Prostate gland (tissue), 2 donors: ENCODE data around the gene FMNL2. TPM values are rescaled to one million over a fixed set of nuclear protein-coding genes. Genes with fewer than 3 reads are reported as not detected.

ENCODE experiments used
- DNase-seq: peaks from one replicate; pipeline ENCODE4 v3.0.0-alpha.2; 2019; ENCODE audit warnings: low spot score
- H3K27ac ChIP-seq, 2 donors: fragments of 200-600 bp; sonication (generic); 2 replicates each; pipeline ENCODE4 v1.5.1; 2017 to 2019
- H3K27me3 ChIP-seq: fragments of 200-600 bp; sonication (generic); replicated peaks from 2 replicates; pipeline ENCODE4 v1.5.1; 2019; ENCODE audit not compliant: insufficient read depth
- H3K36me3 ChIP-seq, 2 donors: fragments of 200-600 bp; sonication (generic); 1 replicate in 1 of 2; 2 replicates in 1 of 2; pipeline versions ENCODE4 v1.5.1 to v1.8.1; 2017 to 2019
- H3K4me1 ChIP-seq: fragments of 200-600 bp; sonication (generic); replicated peaks from 2 replicates; pipeline ENCODE4 v1.5.1; 2019
- H3K4me3 ChIP-seq, 2 donors: fragments of 200-600 bp; sonication (generic); 2 replicates each; pipeline ENCODE4 v1.5.1; 2017 to 2019
- H3K9me3 ChIP-seq: fragments of 200-600 bp; sonication (generic); 2 replicates; pipeline ENCODE4 v1.5.1; 2017
- CTCF ChIP-seq, 4 experiments: fragments of 200-600 bp in 2 of 4; fragments of 450-650 bp in 2 of 4; sonication (generic) in 2 of 4; IDR thresholded peaks; 1 replicate in 3 of 4; 2 replicates in 1 of 4; pipeline ENCODE4 v1.5.1; 2016 to 2019; ENCODE audit warnings: antibody characterized with exemption in 4 of 4, mild to moderate bottlenecking in 2 of 4, moderate library complexity in 2 of 4
- POLR2A ChIP-seq: fragments of 450-650 bp; IDR thresholded peaks from one replicate; pipeline ENCODE4 v1.6.1; 2016; ENCODE audit warnings: antibody characterized with exemption, mild to moderate bottlenecking
- POLR2AphosphoS5 ChIP-seq: sonication (generic); formaldehyde crosslinking; IDR thresholded peaks from one replicate; pipeline ENCODE4 v1.6.1; 2017; ENCODE audit warnings: antibody characterized with exemption
- WGBS: methylation state at CpG from one replicate; pipeline ENCODE4 v1.1.5; 2018; 5-methylcytosine and 5-hydroxymethylcytosine counted together
- intact Hi-C: fragments of 100-400 bp; cut with DNase I; formaldehyde crosslinking; loops from one replicate; pipeline ENCODE4 v1.14.2; 2022
- total RNA-seq, 2 donors: library from RNA; depleted of rRNA; stranded (reverse); fragments of >200 nt; gene quantifications; one replicate each; pipeline ENCODE4 v1.1.0, GENCODE V29; 2016

Gene FMNL2
- total RNA-seq, 2 donors from 2014 or later: 9.8 to 19.4 TPM

- Histone ChIP-seq H3K9me3 (no peaks in the 10 kb centered on the region), H3K4me3 (no peak overlapping the region), H3K36me3 (no peaks in the 10 kb centered on the region), H3K27ac (peak overlapping the region; percentile 16 to 32), H3K4me1 (peaks cover 3% of the 10 kb centered on the region), H3K27me3 (no peaks in the 10 kb centered on the region)
- DNase-seq: peak; percentile 11
- intact Hi-C loops: no loop called here
- WGBS: 30% methylated on average over 3 of the region's 3 CpGs
- no peak for TF ChIP-seq POLR2AphosphoS5
- TF ChIP-seq CTCF (IDR thresholded peaks at IDR 0.05): no peak
- no peak for TF ChIP-seq POLR2A
Measured at GRCh38 chr2:152594792-152595191, 259.8 kb downstream of the FMNL2 start.

GRCh38 chr2:152598975-152599759 is 264.2 kb downstream of the FMNL2 start:
- no peaks in the 10 kb centered on the region for H3K27me3 ChIP-seq
- DNase-seq: no peak
- no peaks in the 10 kb centered on the region for H3K9me3 ChIP-seq
- peaks cover 3% of the 10 kb centered on the region for H3K4me1 ChIP-seq
- no peak overlapping the region for H3K4me3 ChIP-seq
- intact Hi-C loops: no loop called here
- H3K27ac ChIP-seq: no peak overlapping the region
- no peaks in the 10 kb centered on the region for H3K36me3 ChIP-seq
- 91% methylated on average over 9 of the region's 9 CpGs for WGBS
- TF ChIP-seq POLR2AphosphoS5 (no peak), POLR2A (no peak), CTCF (IDR thresholded peaks at IDR 0.05) (no peak)

GRCh38 chr2:152600051-152600657 is 265.2 kb downstream of the FMNL2 start:
- TF ChIP-seq CTCF (IDR thresholded peaks at IDR 0.05): no peak
- TF ChIP-seq POLR2A: no peak
- no peak for TF ChIP-seq POLR2AphosphoS5
- no peaks in the 10 kb centered on the region for H3K27me3 ChIP-seq
- H3K4me1 ChIP-seq: no peaks in the 10 kb centered on the region
- 82% methylated on average over 6 of the region's 6 CpGs for WGBS
- H3K36me3 ChIP-seq: no peaks in the 10 kb centered on the region
- H3K27ac ChIP-seq: no peak overlapping the region
- intact Hi-C loops: no loop called here
- H3K4me3 ChIP-seq: no peak overlapping the region
- DNase-seq: no peak
- no peaks in the 10 kb centered on the region for H3K9me3 ChIP-seq

GRCh38 chr2:152600697-152601096 is 265.7 kb downstream of the FMNL2 start:
- Histone ChIP-seq H3K4me3 (no peak overlapping the region), H3K4me1 (no peaks in the 10 kb centered on the region), H3K9me3 (no peaks in the 10 kb centered on the region), H3K27me3 (no peaks in the 10 kb centered on the region), H3K27ac (no peak overlapping the region), H3K36me3 (no peaks in the 10 kb centered on the region)
- intact Hi-C loops: no loop called here
- no peak for DNase-seq
- TF ChIP-seq CTCF (IDR thresholded peaks at IDR 0.05) (no peak), POLR2A (no peak), POLR2AphosphoS5 (no peak)
- 81% methylated on average over 2 of the region's 2 CpGs for WGBS

- WGBS: 89% methylated on average over 8 of the region's 8 CpGs
- no peak for TF ChIP-seq CTCF (IDR thresholded peaks at IDR 0.05)
- no peak for TF ChIP-seq POLR2A
- TF ChIP-seq POLR2AphosphoS5: no peak
Measured at GRCh38 chr2:152602750-152603149, 267.8 kb downstream of the FMNL2 start.

More at GRCh38 chr2:152602750-152603149, 267.8 kb downstream of the FMNL2 start:
- Histone ChIP-seq H3K9me3 (no peaks in the 10 kb centered on the region), H3K27me3 (no peaks in the 10 kb centered on the region), H3K36me3 (no peaks in the 10 kb centered on the region), H3K4me1 (no peaks in the 10 kb centered on the region), H3K4me3 (no peak overlapping the region), H3K27ac (no peak overlapping the region)
- intact Hi-C loops: no loop called here
- no peak for DNase-seq
